HepG2 (cell line): ENCODE measurements around the gene ACP1. TPM values are rescaled to one million over a fixed set of nuclear protein-coding genes. Genes with fewer than 3 reads are reported as not detected.

Experiments
- AFF4 ChIP-seq: sonication (generic); formaldehyde crosslinking; IDR thresholded peaks from 2 replicates; pipeline ENCODE4 v1.4.0; 2020; ENCODE audit warnings: missing genetic modification reagents
- ARHGAP35 ChIP-seq: sonication (generic); formaldehyde crosslinking; IDR thresholded peaks from 2 replicates; pipeline ENCODE4 v1.9.0; 2022; ENCODE audit warnings: mild to moderate bottlenecking, inconsistent platforms, moderate library complexity, missing genetic modification reagents, borderline replicate concordance
- FIP1L1 ChIP-seq: fragments of 200-400 bp; formaldehyde crosslinking; IDR thresholded peaks from 2 replicates; pipeline ENCODE4 v1.6.1; 2018; ENCODE audit warnings: low read depth, mild to moderate bottlenecking, low read length, moderate library complexity, borderline replicate concordance; ENCODE audit not compliant: insufficient read depth
- FOSL2 ChIP-seq: sonication (generic); formaldehyde crosslinking; IDR thresholded peaks from 2 replicates; pipeline ENCODE4 v1.4.0; 2020; ENCODE audit warnings: missing genetic modification reagents
- HDAC1 ChIP-seq: sonication (generic); formaldehyde crosslinking; IDR thresholded peaks from 2 replicates; pipeline ENCODE4 v1.5.1; 2020; ENCODE audit warnings: mild to moderate bottlenecking, missing genetic modification reagents
- HOXA3 ChIP-seq: sonication (generic); formaldehyde crosslinking; IDR thresholded peaks from 2 replicates; pipeline ENCODE4 v1.5.0; 2020; ENCODE audit warnings: missing genetic modification reagents
- KLF11 ChIP-seq: IDR thresholded peaks from 2 replicates; pipeline ENCODE4 v1.6.1; 2016; ENCODE audit warnings: missing compliant biosample characterization
- MTF1 ChIP-seq: sonication (generic); formaldehyde crosslinking; IDR thresholded peaks from 2 replicates; pipeline ENCODE4 v1.5.0; 2020; ENCODE audit warnings: missing genetic modification reagents
- NR2F1 ChIP-seq, 2 experiments: fragments of 450-650 bp in 1 of 2; formaldehyde crosslinking in 1 of 2; IDR thresholded peaks; 2 replicates each; pipeline versions ENCODE4 v1.5.0 to v1.6.1; 2016 to 2020; ENCODE audit warnings: mild to moderate bottlenecking in 1 of 2, missing compliant biosample characterization in 1 of 2, missing genetic modification reagents in 1 of 2, moderate library complexity in 1 of 2
- NR2F6 ChIP-seq, 2 experiments: IDR thresholded peaks; 2 replicates each; pipeline ENCODE4 v1.6.1; 2016; ENCODE audit warnings: antibody characterized with exemption in 1 of 2, mild to moderate bottlenecking in 1 of 2
- TBX3 ChIP-seq: fragments of 450-650 bp; IDR thresholded peaks from 2 replicates; pipeline ENCODE4 v1.6.1; 2017; ENCODE audit warnings: antibody characterized with exemption, mild to moderate bottlenecking, inconsistent platforms, borderline replicate concordance
- TEAD2 ChIP-seq: sonication (generic); formaldehyde crosslinking; IDR thresholded peaks from 2 replicates; pipeline ENCODE4 v1.9.0; 2021; ENCODE audit warnings: missing genetic modification reagents
- THYN1 ChIP-seq: sonication (generic); formaldehyde crosslinking; IDR thresholded peaks from 2 replicates; pipeline ENCODE4 v1.8.1; 2023; ENCODE audit warnings: low read depth, mild to moderate bottlenecking, moderate library complexity, missing genetic modification reagents, borderline replicate concordance
- YEATS2 ChIP-seq: sonication (generic); formaldehyde crosslinking; IDR thresholded peaks from 2 replicates; pipeline ENCODE4 v1.4.0; 2020; ENCODE audit warnings: missing genetic modification reagents, borderline replicate concordance
- ZNF280D ChIP-seq: sonication (generic); formaldehyde crosslinking; IDR thresholded peaks from 2 replicates; pipeline ENCODE4 v1.5.1; 2020; ENCODE audit warnings: mild to moderate bottlenecking, missing genetic modification reagents
- ZNF296 ChIP-seq: sonication (generic); formaldehyde crosslinking; conservative IDR thresholded peaks from 2 replicates; pipeline ENCODE4 v1.5.0; 2020; ENCODE audit warnings: mild to moderate bottlenecking, missing genetic modification reagents
- ZNF30 ChIP-seq: sonication (generic); formaldehyde crosslinking; IDR thresholded peaks from 2 replicates; pipeline ENCODE4 v1.5.0; 2020; ENCODE audit warnings: mild to moderate bottlenecking, missing genetic modification reagents
- ZNF432 ChIP-seq: sonication (generic); formaldehyde crosslinking; IDR thresholded peaks from 2 replicates; pipeline ENCODE4 v1.5.0; 2020; ENCODE audit warnings: missing genetic modification reagents, mild to moderate bottlenecking, borderline replicate concordance
- ZNF670 ChIP-seq: sonication (generic); formaldehyde crosslinking; IDR thresholded peaks from 2 replicates; pipeline ENCODE4 v1.8.0; 2022; ENCODE audit warnings: mild to moderate bottlenecking, missing genetic modification reagents, borderline replicate concordance
- ZNF800 ChIP-seq: sonication (generic); formaldehyde crosslinking; IDR thresholded peaks from 2 replicates; pipeline ENCODE4 v1.4.0; 2020; ENCODE audit warnings: missing genetic modification reagents
- ZSCAN9 ChIP-seq: IDR thresholded peaks from 2 replicates; pipeline ENCODE4 v1.6.1; 2016; ENCODE audit warnings: borderline replicate concordance
- polyA plus RNA-seq, 8 experiments: library from polyadenylated mRNA; depleted of rRNA in 3 of 8; stranded (reverse) in 7 of 8; unstranded in 1 of 8; fragments of >200 nt; fragmentation: Illumina TruSeq in 4 of 8; extraction: Trizol in 4 of 8; gene quantifications; 2 replicates each; pipeline versions ENCODE4 v1.2.1 to v1.2.3, GENCODE V29; 2011 to 2016; ENCODE audit warnings: low read depth in 4 of 8, missing spikeins in 1 of 8, mixed read lengths in 1 of 8; ENCODE audit not compliant: insufficient read depth in 1 of 8
- total RNA-seq, 5 experiments: library from RNA; depleted of rRNA; stranded (reverse); fragments of >200 nt; fragmentation: Illumina TruSeq; extraction: Trizol; gene quantifications; 2 replicates each; pipeline ENCODE4 v1.2.3, GENCODE V29; 2016; ENCODE audit warnings: low read depth in 1 of 5

ACP1 gene
- total and polyA plus RNA-seq, 2 of the 13 experiments (the other 11 are each of a cell fraction or from before 2014, with no cell fraction given), result 246 to 348 TPM

GRCh38 chr2:262117-262516 lies 2.6 kb upstream of the ACP1 start (continued):
- peak; percentile 59; the same call in 1 of the 2 replicates for TF ChIP-seq AFF4 (CRISPR knock-in tag)
- TF ChIP-seq FIP1L1, result no peak
- no peak for TF ChIP-seq NR2F1 (CRISPR knock-in tag; IDR thresholded peaks at IDR 0.05)
- no peak for TF ChIP-seq MTF1 (CRISPR knock-in tag)
- TF ChIP-seq YEATS2 (CRISPR knock-in tag), result no peak
- TF ChIP-seq HDAC1 (CRISPR knock-in tag), result peak; percentile 24; the same call in 1 of the 2 replicates
- no peak for TF ChIP-seq TEAD2 (CRISPR knock-in tag)
- TF ChIP-seq KLF11 (CRISPR knock-in tag), result no peak
- TF ChIP-seq ZSCAN9 (CRISPR knock-in tag), result no peak
- no peak for TF ChIP-seq ZNF670 (CRISPR knock-in tag)
- TF ChIP-seq ZNF30, result no peak
- TF ChIP-seq ARHGAP35 (CRISPR knock-in tag), result no peak
- TF ChIP-seq THYN1 (CRISPR knock-in tag), result no peak
- TF ChIP-seq TBX3, result no peak
- no peak for TF ChIP-seq ZNF296 (CRISPR knock-in tag)
- peak; percentile 47; the same call in 1 of the 2 replicates for TF ChIP-seq FOSL2 (CRISPR knock-in tag)
- TF ChIP-seq ZNF432 (CRISPR knock-in tag), result no peak
- TF ChIP-seq ZNF800, result 0 out of 2 replicates have a peak, but pooled peaks have one; percentile 28
- peak; percentile 26; the same call in 1 of the 2 replicates for TF ChIP-seq NR2F6 (IDR thresholded peaks at IDR 0.05)
- TF ChIP-seq NR2F6 (CRISPR knock-in tag; IDR thresholded peaks at IDR 0.05), result no peak
- no peak for TF ChIP-seq HOXA3 (CRISPR knock-in tag)
- TF ChIP-seq ZNF280D, result no peak
